ENCODE data around the gene RNF220. TPM values are rescaled to one million over a fixed set of nuclear protein-coding genes. Genes with fewer than 3 reads are reported as not detected.
A peak's percentile ranks its signal among the peaks of the same experiment; 100 is the strongest.

The RNF220 gene
- total and polyA plus RNA-seq, 12 donors: 41.8 to 82.5 (median 58.0) TPM

DNA sequence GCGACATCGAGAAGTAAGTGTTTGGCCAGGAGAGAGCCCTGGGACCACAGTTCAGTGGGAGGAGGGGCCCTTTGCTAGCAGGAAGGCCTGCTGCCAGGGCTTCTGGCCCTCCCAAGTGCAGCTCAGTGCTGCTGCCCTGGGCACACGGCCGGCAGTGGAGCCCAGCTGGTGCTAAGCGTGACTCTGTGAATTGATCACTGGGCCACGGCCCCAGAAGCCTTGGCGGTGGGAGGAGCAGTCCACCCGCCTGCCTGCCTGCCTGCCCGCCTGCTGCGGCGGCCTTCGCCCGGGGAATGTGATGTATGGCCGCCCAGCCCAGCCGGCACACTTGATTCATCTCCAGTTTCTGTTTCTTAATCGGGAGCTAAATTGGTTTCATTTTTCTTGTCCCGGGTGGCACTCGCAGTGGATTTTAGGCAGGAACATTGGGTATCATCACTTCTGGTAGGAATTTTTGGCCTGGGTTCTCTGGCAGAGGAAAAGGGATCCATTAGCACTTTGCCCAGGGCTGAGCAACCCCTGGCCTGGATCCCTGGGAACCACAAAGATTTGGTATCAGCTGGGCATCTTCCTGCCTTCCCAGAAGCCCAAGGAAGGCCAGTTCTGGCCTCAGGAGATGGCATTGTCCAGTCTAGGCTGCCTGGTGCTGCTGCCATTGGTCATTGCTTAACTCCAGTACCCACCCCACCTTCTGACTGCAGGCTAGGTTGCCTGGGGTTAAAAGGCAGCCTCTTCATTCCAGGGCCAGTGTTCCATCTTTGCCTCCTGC is 240.6 kb downstream of the RNF220 start:
- Histone ChIP-seq H3K27ac (peak overlapping the region in 7 of 10 donors; percentile 6 to 69 (median 43)), H3K4me3 (no peak overlapping the region), H3K9me3 (no peaks in the 10 kb centered on the region), H3K27me3 (no peaks in the 10 kb centered on the region), H3K36me3 (peaks cover 0 to 100% (median 33%) of the 10 kb centered on the region in 9 donors), H3K4me1 (peaks cover 6 to 61% (median 32%) of the 10 kb centered on the region in 9 donors)
- ATAC-seq (peak; percentile 29 to 80 (median 50)), DNase-seq (peak in 1 of 2 donors; percentile 48)
- 84 to 95% methylated on average over 18 of the region's 18 CpGs for WGBS, 2 donors
- intact Hi-C loops (cut with DNase I): no loop called here
- TF ChIP-seq, protein P1, sequence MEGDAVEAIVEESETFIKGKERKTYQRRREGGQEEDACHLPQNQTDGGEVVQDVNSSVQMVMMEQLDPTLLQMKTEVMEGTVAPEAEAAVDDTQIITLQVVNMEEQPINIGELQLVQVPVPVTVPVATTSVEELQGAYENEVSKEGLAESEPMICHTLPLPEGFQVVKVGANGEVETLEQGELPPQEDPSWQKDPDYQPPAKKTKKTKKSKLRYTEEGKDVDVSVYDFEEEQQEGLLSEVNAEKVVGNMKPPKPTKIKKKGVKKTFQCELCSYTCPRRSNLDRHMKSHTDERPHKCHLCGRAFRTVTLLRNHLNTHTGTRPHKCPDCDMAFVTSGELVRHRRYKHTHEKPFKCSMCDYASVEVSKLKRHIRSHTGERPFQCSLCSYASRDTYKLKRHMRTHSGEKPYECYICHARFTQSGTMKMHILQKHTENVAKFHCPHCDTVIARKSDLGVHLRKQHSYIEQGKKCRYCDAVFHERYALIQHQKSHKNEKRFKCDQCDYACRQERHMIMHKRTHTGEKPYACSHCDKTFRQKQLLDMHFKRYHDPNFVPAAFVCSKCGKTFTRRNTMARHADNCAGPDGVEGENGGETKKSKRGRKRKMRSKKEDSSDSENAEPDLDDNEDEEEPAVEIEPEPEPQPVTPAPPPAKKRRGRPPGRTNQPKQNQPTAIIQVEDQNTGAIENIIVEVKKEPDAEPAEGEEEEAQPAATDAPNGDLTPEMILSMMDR (IDR thresholded peaks at IDR 0.05): no peak

DNA sequence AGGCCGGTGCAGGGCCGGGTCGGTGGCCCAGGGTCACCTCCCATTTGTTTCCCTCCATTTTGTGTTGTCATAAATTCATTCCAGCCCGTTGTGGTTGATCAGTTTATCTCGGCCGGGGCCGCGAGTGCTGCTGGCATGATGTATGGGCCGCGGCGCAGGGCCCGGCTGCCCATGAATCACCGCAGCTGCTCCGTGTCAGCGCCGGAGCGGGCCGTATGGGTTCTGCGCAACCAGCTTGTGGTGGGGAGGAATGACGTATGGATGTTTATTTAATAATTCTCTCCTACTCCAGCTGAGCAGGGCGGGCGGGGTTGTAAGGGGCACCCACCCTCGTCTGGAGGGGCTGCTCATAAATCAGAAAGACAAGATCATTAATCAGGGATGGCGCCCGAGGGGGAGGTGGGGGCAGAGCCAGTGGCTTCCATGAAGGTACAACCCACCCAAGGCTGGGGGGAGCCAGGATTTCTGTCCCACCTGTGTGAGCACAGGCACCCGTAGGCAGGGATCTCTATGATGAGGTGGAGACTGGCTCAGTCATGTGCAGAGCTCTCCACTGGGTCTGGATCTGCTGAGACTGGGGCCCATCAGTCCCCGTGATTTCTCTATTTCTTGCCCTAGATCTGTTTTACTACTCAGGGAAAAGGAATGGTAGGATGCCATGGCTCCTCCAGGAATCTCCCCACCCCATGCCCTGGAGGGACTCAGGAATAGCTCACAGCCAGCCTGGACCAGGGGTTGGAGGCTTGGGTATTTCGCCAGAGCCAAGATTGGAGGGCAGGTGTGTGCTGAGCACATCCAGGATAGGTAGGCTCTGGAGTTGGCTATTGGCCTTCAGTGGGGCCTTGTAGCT is 241.4 kb downstream of the RNF220 start:
- DNase-seq (no peak), ATAC-seq (no peak)
- H3K36me3 ChIP-seq: peaks cover 0 to 100% (median 38%) of the 10 kb centered on the region in 9 donors
- TF ChIP-seq, protein P1 (IDR thresholded peaks at IDR 0.05): no peak
- peaks cover 6 to 53% (median 28%) of the 10 kb centered on the region in 9 donors for H3K4me1 ChIP-seq
- intact Hi-C loops (cut with DNase I): no loop called here
- H3K27ac ChIP-seq: no peak overlapping the region
- no peaks in the 10 kb centered on the region for H3K27me3 ChIP-seq
- H3K9me3 ChIP-seq: no peaks in the 10 kb centered on the region
- H3K4me3 ChIP-seq: no peak overlapping the region
- 90 to 95% methylated on average over 28 of the region's 28 CpGs for WGBS, 2 donors

DNA sequence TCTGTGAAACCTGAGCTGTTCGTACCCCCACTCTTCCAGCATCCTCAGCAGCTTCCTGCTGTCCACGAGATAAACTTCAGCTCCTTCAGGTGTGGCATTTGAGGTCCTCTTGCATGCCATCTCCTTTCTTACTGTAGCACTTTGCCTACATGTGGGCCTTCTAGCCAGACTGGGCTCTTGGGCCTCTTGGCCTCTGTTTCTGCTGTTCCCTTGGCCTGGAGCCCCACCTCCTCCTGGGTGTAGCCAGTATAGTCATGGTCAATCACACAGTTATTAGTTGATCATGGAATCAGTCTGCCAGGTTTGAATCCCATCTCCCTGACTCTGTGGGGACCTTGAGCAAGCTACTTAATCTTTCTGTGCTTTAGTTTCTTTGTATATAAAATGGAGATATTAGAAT is 242.8 kb downstream of the RNF220 start:
- DNase-seq: no peak
- intact Hi-C loops (cut with DNase I): no loop called here
- ATAC-seq: no peak
- no peak overlapping the region for H3K27ac ChIP-seq
- TF ChIP-seq, protein P1 (IDR thresholded peaks at IDR 0.05): no peak
- WGBS, 2 donors: 81 to 85% methylated on average over 2 of the region's 2 CpGs
- peaks cover 0 to 97% (median 38%) of the 10 kb centered on the region in 9 donors for H3K36me3 ChIP-seq
- no peaks in the 10 kb centered on the region for H3K27me3 ChIP-seq
- no peak overlapping the region for H3K4me3 ChIP-seq
- H3K4me1 ChIP-seq: peaks cover 6 to 41% (median 20%) of the 10 kb centered on the region in 9 donors
- no peaks in the 10 kb centered on the region for H3K9me3 ChIP-seq

DNA sequence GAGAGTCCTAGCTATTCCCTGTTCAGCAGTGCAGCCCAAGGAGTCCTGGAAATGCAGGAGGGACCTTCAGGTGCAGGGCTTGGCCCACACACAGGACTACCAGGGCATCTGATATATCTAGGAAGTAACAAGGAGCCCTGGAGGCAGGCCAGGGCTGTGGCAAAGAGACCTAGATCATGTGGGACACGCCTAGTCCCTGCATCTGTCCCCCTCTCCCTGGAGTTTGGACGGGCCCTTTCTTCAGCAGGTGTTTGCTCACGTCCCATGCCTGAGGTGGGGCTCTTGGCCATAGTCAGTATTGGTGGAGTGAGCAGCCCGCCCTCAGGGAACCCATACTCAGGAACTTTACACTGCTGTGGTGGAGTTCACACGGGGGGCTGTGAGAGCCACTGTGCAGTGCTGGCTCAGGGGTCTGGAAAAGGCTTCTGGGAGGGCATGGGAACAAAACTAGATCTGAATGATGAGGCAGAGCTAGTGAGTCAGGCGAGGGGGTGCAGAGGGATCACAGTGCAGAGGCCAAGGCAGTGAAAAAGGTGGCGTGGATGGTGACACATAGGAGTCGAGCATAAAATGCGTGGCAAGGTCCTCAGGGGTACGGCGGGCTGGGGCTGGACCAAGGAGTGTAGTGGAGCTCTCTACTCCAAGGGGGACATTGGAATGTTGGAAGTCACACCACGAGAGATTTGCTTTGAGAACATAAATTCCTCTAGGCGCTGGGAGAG is 243.6 kb downstream of the RNF220 start:
- no peak overlapping the region for H3K4me3 ChIP-seq
- H3K27ac ChIP-seq: no peak overlapping the region
- peaks cover 0 to 96% (median 36%) of the 10 kb centered on the region in 9 donors for H3K36me3 ChIP-seq
- intact Hi-C loops (cut with DNase I): no loop called here
- DNase-seq: no peak
- WGBS, 2 donors: 87 to 91% methylated on average over 13 of the region's 13 CpGs
- H3K27me3 ChIP-seq: no peaks in the 10 kb centered on the region
- TF ChIP-seq, protein P1 (IDR thresholded peaks at IDR 0.05): no peak
- peaks cover 2 to 33% (median 12%) of the 10 kb centered on the region in 9 donors for H3K4me1 ChIP-seq
- ATAC-seq: no peak
- H3K9me3 ChIP-seq: no peaks in the 10 kb centered on the region

All from heart right ventricle (tissue), 16 donors.